Measurements from ENCODE around the gene GAS7.

The GAS7 gene

DNA sequence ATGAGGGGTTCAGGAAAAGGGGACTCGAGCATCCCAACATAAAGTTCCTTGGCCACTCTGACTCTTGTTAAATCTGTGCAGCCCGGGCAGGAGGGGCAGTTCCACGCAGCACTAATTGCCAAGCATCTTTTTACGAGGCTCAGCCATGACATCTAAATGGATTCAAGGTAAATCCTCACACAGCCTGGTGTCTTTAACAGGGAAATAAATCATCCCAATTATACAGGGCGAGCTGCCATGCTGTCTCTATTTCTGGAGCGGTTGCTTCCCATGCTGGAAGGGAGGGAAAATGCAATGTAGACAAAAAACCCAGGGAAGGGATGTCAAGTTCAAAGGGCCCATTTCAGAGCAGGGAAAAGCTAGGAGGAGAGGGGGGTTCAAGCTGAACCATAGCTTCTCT, 110.0 kb downstream of the GAS7 start:
- TF ChIP-seq, protein P1, sequence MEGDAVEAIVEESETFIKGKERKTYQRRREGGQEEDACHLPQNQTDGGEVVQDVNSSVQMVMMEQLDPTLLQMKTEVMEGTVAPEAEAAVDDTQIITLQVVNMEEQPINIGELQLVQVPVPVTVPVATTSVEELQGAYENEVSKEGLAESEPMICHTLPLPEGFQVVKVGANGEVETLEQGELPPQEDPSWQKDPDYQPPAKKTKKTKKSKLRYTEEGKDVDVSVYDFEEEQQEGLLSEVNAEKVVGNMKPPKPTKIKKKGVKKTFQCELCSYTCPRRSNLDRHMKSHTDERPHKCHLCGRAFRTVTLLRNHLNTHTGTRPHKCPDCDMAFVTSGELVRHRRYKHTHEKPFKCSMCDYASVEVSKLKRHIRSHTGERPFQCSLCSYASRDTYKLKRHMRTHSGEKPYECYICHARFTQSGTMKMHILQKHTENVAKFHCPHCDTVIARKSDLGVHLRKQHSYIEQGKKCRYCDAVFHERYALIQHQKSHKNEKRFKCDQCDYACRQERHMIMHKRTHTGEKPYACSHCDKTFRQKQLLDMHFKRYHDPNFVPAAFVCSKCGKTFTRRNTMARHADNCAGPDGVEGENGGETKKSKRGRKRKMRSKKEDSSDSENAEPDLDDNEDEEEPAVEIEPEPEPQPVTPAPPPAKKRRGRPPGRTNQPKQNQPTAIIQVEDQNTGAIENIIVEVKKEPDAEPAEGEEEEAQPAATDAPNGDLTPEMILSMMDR (conservative IDR thresholded peaks at IDR 0.05; ENCODE audit: low read depth, low read length), result no peak
- no peaks in the 10 kb centered on the region for H3K27me3 ChIP-seq (ENCODE audit: insufficient read depth, low read depth)

DNA sequence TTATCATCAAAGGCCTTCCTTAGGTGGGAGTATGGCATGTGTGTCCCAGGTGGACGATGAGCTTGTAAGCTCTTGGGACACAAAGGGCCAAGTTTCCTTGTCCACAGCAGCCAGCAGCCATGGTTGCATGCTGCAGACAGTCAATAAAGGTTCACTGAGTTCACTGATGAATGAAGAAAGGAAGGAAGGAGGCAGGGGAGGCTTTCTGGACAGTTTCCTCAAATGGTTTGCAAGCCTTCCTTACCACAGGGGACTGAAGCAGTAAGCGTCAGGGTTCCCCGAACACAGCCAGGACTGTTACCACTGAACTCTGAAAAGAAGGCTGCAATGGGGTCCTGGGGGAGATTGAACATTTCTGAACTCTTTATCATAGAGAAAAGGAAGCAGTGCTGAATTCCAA, 111.1 kb downstream of the GAS7 start:
- H3K36me3 ChIP-seq (ENCODE audit: insufficient read depth), result no peaks in the 10 kb centered on the region
- no peak overlapping the region for H3K4me3 ChIP-seq (IDR thresholded peaks at IDR 0.05; ENCODE audit: insufficient read depth, low read depth, low read length)
- H3K27me3 ChIP-seq (ENCODE audit: insufficient read depth, low read depth), result no peaks in the 10 kb centered on the region
- H3K9ac ChIP-seq, result no peak overlapping the region
- H3K79me2 ChIP-seq (ENCODE audit: insufficient read depth, low read depth), result no peaks in the 10 kb centered on the region
- no peaks in the 10 kb centered on the region for H3K4me1 ChIP-seq (ENCODE audit: low read depth, poor library complexity, severe bottlenecking)
- H4K20me1 ChIP-seq (ENCODE audit: insufficient read depth), result no peaks in the 10 kb centered on the region
- H3K27ac ChIP-seq, result no peak overlapping the region
- H3K4me2 ChIP-seq, result no peak overlapping the region
- TF ChIP-seq, protein P1 (conservative IDR thresholded peaks at IDR 0.05; ENCODE audit: low read depth, low read length), result no peak
- no peak overlapping the region for H2AFZ ChIP-seq (ENCODE audit: low read depth)

More for the DNA sequence above, 110.0 kb downstream of the GAS7 start:
- Histone ChIP-seq H3K9ac (no peak overlapping the region), H2AFZ (ENCODE audit: low read depth) (no peak overlapping the region), H4K20me1 (ENCODE audit: insufficient read depth) (no peaks in the 10 kb centered on the region), H3K4me3 (IDR thresholded peaks at IDR 0.05; ENCODE audit: insufficient read depth, low read depth, low read length) (no peak overlapping the region), H3K4me1 (ENCODE audit: low read depth, poor library complexity, severe bottlenecking) (no peaks in the 10 kb centered on the region), H3K4me2 (no peak overlapping the region), H3K27ac (no peak overlapping the region), H3K36me3 (ENCODE audit: insufficient read depth) (no peaks in the 10 kb centered on the region), H3K79me2 (ENCODE audit: insufficient read depth, low read depth) (no peaks in the 10 kb centered on the region)

DNA sequence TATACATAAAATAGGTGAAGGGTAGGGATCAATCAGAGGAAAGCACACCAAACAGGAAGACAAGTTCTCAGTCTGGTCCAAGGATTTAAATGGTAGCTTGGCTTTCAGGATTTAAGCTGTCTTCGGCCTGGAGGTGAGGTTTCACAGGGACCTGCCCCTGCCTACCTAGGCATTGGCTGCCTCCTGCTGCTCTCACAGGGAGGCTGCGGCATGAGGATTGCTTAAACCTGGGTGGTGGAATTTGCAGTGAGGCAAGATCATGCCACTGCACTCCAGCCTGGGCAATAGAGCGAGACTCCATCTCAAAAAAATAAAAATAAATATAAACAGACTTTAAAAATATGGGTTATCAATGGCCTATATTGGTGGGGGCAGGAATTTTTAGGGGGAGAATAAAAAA, 114.5 kb downstream of the GAS7 start:
- H3K36me3 ChIP-seq (ENCODE audit: insufficient read depth), result no peaks in the 10 kb centered on the region
- no peak overlapping the region for H3K4me3 ChIP-seq (IDR thresholded peaks at IDR 0.05; ENCODE audit: insufficient read depth, low read depth, low read length)
- no peaks in the 10 kb centered on the region for H3K27me3 ChIP-seq (ENCODE audit: insufficient read depth, low read depth)
- no peaks in the 10 kb centered on the region for H3K4me1 ChIP-seq (ENCODE audit: low read depth, poor library complexity, severe bottlenecking)
- no peak overlapping the region for H3K4me2 ChIP-seq
- H4K20me1 ChIP-seq (ENCODE audit: insufficient read depth), result no peaks in the 10 kb centered on the region
- H3K9ac ChIP-seq, result no peak overlapping the region
- no peaks in the 10 kb centered on the region for H3K79me2 ChIP-seq (ENCODE audit: insufficient read depth, low read depth)
- no peak overlapping the region for H2AFZ ChIP-seq (ENCODE audit: low read depth)
- no peak overlapping the region for H3K27ac ChIP-seq
- TF ChIP-seq, protein P1 (conservative IDR thresholded peaks at IDR 0.05; ENCODE audit: low read depth, low read length), result no peak

DNA sequence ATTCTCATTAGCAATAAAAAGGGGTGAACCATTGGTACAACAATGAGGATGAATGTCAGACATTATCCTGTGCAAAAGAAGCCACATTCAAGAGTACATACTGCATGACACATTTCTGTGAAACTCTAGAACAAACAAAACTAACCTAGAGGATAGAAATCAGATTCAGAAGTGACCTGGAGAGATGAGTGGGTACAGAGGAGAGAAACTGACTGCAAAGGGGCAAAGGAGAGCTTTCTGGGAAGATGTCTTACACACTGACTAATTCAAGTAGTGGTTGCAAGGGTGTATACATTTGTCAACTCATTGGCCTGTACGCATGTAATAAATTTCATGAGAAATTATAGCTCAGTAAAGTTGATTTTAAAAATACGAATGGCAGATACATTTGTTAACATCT, 115.6 kb downstream of the GAS7 start:
- no peak overlapping the region for H2AFZ ChIP-seq (ENCODE audit: low read depth)

More for the DNA sequence above, 115.6 kb downstream of the GAS7 start:
- Histone ChIP-seq H3K36me3 (ENCODE audit: insufficient read depth) (no peaks in the 10 kb centered on the region), H3K27me3 (ENCODE audit: insufficient read depth, low read depth) (no peaks in the 10 kb centered on the region), H3K4me2 (no peak overlapping the region), H3K27ac (no peak overlapping the region), H3K79me2 (ENCODE audit: insufficient read depth, low read depth) (no peaks in the 10 kb centered on the region), H3K9ac (no peak overlapping the region), H3K4me1 (ENCODE audit: low read depth, poor library complexity, severe bottlenecking) (no peaks in the 10 kb centered on the region), H3K4me3 (IDR thresholded peaks at IDR 0.05; ENCODE audit: insufficient read depth, low read depth, low read length) (no peak overlapping the region), H4K20me1 (ENCODE audit: insufficient read depth) (no peaks in the 10 kb centered on the region)
- TF ChIP-seq, protein P1 (conservative IDR thresholded peaks at IDR 0.05; ENCODE audit: low read depth, low read length), result no peak

Data from KMS-11 (cell line).